SU-DHL-6 (cell line): ENCODE results near the gene MICAL3.

Source experiments
- H2AFZ ChIP-seq: fragments of 200-600 bp; sonication (generic); 2 replicates; pipeline ENCODE4 v1.6.1; 2014; ENCODE audit warnings: low read depth, mild to moderate bottlenecking, moderate library complexity, mixed read lengths, antibody characterized with exemption, low read length; ENCODE audit not compliant: severe bottlenecking
- H3F3A ChIP-seq: fragments of 200-600 bp; shearing (Covaris generic); 2 replicates; pipeline ENCODE4 v1.6.0; 2016; ENCODE audit warnings: antibody characterized with exemption, mild to moderate bottlenecking; ENCODE audit not compliant: insufficient read depth
- H3K27ac ChIP-seq: fragments of 200-600 bp; sonication (generic); 2 replicates; pipeline ENCODE4 v1.5.1; 2016; ENCODE audit warnings: low read depth, mild to moderate bottlenecking, low read length, moderate library complexity, mixed read lengths
- H3K27me3 ChIP-seq: fragments of 200-600 bp; sonication (generic), shearing (Covaris generic); 2 replicates; pipeline ENCODE4 v1.6.0; 2014; ENCODE audit warnings: mild to moderate bottlenecking, low read length
- H3K36me3 ChIP-seq: fragments of 200-600 bp; sonication (generic); 2 replicates; pipeline ENCODE4 v1.6.1; 2014; ENCODE audit warnings: mild to moderate bottlenecking, low read length, mixed read lengths
- H3K4me2 ChIP-seq: fragments of 300-600, 200-600 bp; shearing (Covaris generic), sonication (generic); 2 replicates; pipeline ENCODE4 v1.6.0; 2014; ENCODE audit warnings: low read length, low read depth, mild to moderate bottlenecking; ENCODE audit not compliant: poor library complexity, severe bottlenecking
- H3K4me3 ChIP-seq: fragments of 200-600 bp; sonication (generic); 2 replicates; pipeline ENCODE4 v1.5.1; 2014; ENCODE audit warnings: antibody characterized with exemption, low read length, mild to moderate bottlenecking, mixed read lengths; ENCODE audit not compliant: insufficient read depth, poor library complexity, severe bottlenecking
- H3K79me2 ChIP-seq: fragments of 200-600 bp; sonication (generic); 2 replicates; pipeline ENCODE4 v1.6.1; 2014; ENCODE audit warnings: mild to moderate bottlenecking, low read length, moderate library complexity; ENCODE audit not compliant: insufficient read depth
- H3K9ac ChIP-seq: fragments of 200-600 bp; sonication (generic); 2 replicates; pipeline ENCODE4 v1.7.0; 2014; ENCODE audit warnings: mild to moderate bottlenecking, low read length
- H3K9me2 ChIP-seq: fragments of 200-600 bp; sonication (generic); replicated peaks from 2 replicates; pipeline ENCODE4 v1.6.1; 2014; ENCODE audit warnings: low read length; ENCODE audit not compliant: insufficient read depth
- H3K9me3 ChIP-seq: fragments of 200-600 bp; sonication (generic); 2 replicates; pipeline ENCODE4 v1.6.1; 2014; ENCODE audit warnings: low read length, mixed read lengths; ENCODE audit not compliant: insufficient read depth
- H4K20me1 ChIP-seq: fragments of 200-600 bp; sonication (generic); 2 replicates; pipeline ENCODE4 v1.6.1; 2014; ENCODE audit warnings: low read depth, mild to moderate bottlenecking, antibody characterized with exemption, low read length, moderate library complexity, mixed read lengths
- CTCF ChIP-seq: fragments of 200-600 bp; sonication (generic); IDR thresholded peaks from one replicate; pipeline ENCODE4 v1.5.1; 2017; ENCODE audit warnings: antibody characterized with exemption, mild to moderate bottlenecking, low read length, moderate library complexity; ENCODE audit not compliant: insufficient read depth, poor library complexity, severe bottlenecking
- EZH2phosphoT487 ChIP-seq: fragments of 200-600 bp; sonication (generic), shearing (Covaris generic); conservative IDR thresholded peaks from 2 replicates; pipeline ENCODE4 v1.6.1; 2018; ENCODE audit warnings: mild to moderate bottlenecking, antibody characterized with exemption, low read length, moderate library complexity, mixed read lengths

The MICAL3 gene

DNA sequence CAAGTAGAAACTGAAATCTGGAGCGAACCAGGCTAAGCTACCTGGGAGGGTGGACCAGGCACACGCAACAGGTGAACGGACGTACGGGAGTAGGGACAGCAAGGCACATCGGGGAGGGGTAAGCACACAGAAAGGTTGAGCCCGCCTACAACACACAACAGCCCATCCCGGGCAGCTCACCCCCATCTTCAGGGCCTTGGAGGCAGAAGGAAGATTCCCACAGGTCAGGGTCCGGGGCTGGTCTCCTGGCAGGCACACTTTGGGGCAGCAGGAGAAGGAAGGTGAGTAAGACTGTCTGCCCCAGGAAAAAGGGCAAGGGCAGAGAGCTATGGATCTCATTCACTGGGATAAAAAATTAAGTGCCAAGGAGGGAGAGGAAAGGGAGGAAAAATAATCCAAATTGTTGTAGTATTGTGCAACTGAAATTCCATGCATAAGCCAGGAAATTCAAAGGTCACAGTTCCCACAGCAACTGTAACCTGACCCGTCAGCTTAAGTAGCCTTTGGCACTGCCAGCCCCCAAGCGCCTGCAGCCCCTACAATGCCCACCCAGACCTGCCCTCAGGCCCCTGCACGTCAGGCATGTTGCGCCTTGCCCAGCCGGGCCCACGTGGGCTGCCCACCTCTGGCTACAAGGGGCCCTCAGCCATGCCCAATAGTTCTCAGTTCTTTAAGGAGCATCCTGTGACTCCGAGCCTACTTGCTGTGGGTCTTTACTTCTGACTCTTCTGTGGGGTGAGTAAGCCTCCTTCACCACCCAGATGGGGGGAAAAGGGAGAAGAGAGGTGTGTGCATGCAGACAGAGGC is 51.8 kb downstream of the MICAL3 start:
- H3K9me3 ChIP-seq = no peaks in the 10 kb centered on the region
- no peaks in the 10 kb centered on the region for H3K36me3 ChIP-seq
- H3K27me3 ChIP-seq = no peaks in the 10 kb centered on the region
- peaks cover 76% of the 10 kb centered on the region for H3K79me2 ChIP-seq
- no peak overlapping the region for H2AFZ ChIP-seq
- TF ChIP-seq CTCF (no peak), EZH2phosphoT487 (no peak)
- H3F3A ChIP-seq = no peaks in the 10 kb centered on the region
- H3K9ac ChIP-seq = no peak overlapping the region
- H4K20me1 ChIP-seq = no peaks in the 10 kb centered on the region
- no peak overlapping the region for H3K27ac ChIP-seq
- H3K4me3 ChIP-seq = no peak overlapping the region
- no peaks in the 10 kb centered on the region for H3K9me2 ChIP-seq
- no peak overlapping the region for H3K4me2 ChIP-seq

- no peak overlapping the region for H3K27ac ChIP-seq
- H3K9ac ChIP-seq = no peak overlapping the region
- H2AFZ ChIP-seq = no peak overlapping the region
- H3K9me3 ChIP-seq = no peaks in the 10 kb centered on the region
- H3K4me2 ChIP-seq = no peak overlapping the region
- no peaks in the 10 kb centered on the region for H3K9me2 ChIP-seq
- peaks cover 76% of the 10 kb centered on the region for H3K79me2 ChIP-seq
- no peaks in the 10 kb centered on the region for H3F3A ChIP-seq
- no peak overlapping the region for H3K4me3 ChIP-seq
- TF ChIP-seq CTCF (no peak), EZH2phosphoT487 (no peak)
- H4K20me1 ChIP-seq = no peaks in the 10 kb centered on the region
- H3K27me3 ChIP-seq = no peaks in the 10 kb centered on the region
- H3K36me3 ChIP-seq = no peaks in the 10 kb centered on the region
These were observed 52.6 kb downstream of the MICAL3 start for GRCh38 chr22:17971711-17972110.

GRCh38 chr22:17970201-17970708 is 54.1 kb downstream of the MICAL3 start:
- TF ChIP-seq CTCF (no peak), EZH2phosphoT487 (no peak)
- Histone ChIP-seq H3K36me3 (no peaks in the 10 kb centered on the region), H4K20me1 (no peaks in the 10 kb centered on the region), H3K9me2 (no peaks in the 10 kb centered on the region), H3K9me3 (no peaks in the 10 kb centered on the region), H3K9ac (no peak overlapping the region), H3F3A (no peaks in the 10 kb centered on the region), H3K27ac (no peak overlapping the region), H3K27me3 (no peaks in the 10 kb centered on the region), H2AFZ (no peak overlapping the region), H3K4me3 (no peak overlapping the region), H3K4me2 (no peak overlapping the region), H3K79me2 (peaks cover 79% of the 10 kb centered on the region)
